Measurements from ENCODE around the gene CTNNA1. TPM values are rescaled to one million over a fixed set of nuclear protein-coding genes. Genes with fewer than 3 reads are reported as not detected.
"Not testable (repeated sequence)": the region's sequence is repeated elsewhere in the genome, so short reads cannot be mapped to it uniquely, and the experiment has no call there.

The CTNNA1 gene, protein sequence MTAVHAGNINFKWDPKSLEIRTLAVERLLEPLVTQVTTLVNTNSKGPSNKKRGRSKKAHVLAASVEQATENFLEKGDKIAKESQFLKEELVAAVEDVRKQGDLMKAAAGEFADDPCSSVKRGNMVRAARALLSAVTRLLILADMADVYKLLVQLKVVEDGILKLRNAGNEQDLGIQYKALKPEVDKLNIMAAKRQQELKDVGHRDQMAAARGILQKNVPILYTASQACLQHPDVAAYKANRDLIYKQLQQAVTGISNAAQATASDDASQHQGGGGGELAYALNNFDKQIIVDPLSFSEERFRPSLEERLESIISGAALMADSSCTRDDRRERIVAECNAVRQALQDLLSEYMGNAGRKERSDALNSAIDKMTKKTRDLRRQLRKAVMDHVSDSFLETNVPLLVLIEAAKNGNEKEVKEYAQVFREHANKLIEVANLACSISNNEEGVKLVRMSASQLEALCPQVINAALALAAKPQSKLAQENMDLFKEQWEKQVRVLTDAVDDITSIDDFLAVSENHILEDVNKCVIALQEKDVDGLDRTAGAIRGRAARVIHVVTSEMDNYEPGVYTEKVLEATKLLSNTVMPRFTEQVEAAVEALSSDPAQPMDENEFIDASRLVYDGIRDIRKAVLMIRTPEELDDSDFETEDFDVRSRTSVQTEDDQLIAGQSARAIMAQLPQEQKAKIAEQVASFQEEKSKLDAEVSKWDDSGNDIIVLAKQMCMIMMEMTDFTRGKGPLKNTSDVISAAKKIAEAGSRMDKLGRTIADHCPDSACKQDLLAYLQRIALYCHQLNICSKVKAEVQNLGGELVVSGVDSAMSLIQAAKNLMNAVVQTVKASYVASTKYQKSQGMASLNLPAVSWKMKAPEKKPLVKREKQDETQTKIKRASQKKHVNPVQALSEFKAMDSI
- polyA plus RNA-seq (2012; ENCODE audit: insufficient read depth, insufficient read length): 103 TPM

- no peak for DNase-seq (ENCODE audit: low read depth, low spot score)
Observed at GRCh38 chr5:138752951-138753793, at the start of gene CTNNA1. TSS of gene CTNNA1 (plus strand) at chr5:138753425. CDS start at chr5:138781925, 28,500 bp downstream.

DNA sequence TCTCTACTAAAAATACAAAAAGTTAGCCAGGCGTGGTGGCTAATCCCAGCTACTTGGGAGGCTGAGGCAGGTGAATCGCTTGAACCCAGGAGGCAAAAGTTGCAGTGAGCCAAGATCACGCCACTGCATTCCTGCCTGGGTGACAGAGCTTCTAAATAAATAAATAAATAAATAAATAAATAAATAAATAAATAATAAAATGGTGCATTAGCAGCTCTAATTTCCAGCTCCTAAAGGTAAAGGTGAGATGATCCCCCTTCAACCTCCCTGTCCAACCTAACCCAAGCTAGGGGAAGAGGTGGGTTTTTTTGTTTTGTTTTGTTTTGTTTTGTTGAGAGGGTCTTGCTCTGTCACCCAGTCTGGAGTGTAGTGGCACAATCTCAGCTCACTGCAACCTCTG is 49.4 kb upstream of the CTNNA1 start:
- DNase-seq (ENCODE audit: low read depth, low spot score); H3K4me3 ChIP-seq (ENCODE audit: low read length): not testable (repeated sequence)

More at GRCh38 chr5:138752951-138753793, at the start of gene CTNNA1:
- H3K4me3 ChIP-seq (ENCODE audit: low read length): peak within 1 kb of the TSS; percentile 67

DNA sequence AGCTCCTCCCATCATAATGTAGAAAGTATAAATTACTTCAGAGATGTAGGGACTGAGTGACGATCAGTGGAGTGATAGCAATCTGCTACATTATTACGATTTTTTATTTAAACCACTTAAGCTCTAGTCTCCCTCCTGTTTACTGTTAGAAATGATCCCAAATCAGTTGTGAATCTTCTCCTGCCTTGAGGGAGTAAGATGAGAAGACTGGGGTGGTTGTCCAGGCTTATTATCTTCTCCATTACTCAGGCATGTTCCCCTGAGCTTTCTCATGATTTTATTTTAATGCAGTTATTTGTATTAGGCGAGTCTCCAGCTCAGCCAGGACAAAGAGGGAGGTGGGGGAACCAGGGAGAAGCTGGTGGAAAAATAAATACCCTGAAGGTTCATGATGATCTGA is 48.2 kb upstream of the CTNNA1 start:
- no peak overlapping the region for H3K4me3 ChIP-seq (ENCODE audit: low read length)
- no peak for DNase-seq (ENCODE audit: low read depth, low spot score)

GRCh38 chr5:138705567-138705966 is 47.7 kb upstream of the CTNNA1 start:
- DNase-seq (ENCODE audit: low read depth, low spot score): no peak

DNA sequence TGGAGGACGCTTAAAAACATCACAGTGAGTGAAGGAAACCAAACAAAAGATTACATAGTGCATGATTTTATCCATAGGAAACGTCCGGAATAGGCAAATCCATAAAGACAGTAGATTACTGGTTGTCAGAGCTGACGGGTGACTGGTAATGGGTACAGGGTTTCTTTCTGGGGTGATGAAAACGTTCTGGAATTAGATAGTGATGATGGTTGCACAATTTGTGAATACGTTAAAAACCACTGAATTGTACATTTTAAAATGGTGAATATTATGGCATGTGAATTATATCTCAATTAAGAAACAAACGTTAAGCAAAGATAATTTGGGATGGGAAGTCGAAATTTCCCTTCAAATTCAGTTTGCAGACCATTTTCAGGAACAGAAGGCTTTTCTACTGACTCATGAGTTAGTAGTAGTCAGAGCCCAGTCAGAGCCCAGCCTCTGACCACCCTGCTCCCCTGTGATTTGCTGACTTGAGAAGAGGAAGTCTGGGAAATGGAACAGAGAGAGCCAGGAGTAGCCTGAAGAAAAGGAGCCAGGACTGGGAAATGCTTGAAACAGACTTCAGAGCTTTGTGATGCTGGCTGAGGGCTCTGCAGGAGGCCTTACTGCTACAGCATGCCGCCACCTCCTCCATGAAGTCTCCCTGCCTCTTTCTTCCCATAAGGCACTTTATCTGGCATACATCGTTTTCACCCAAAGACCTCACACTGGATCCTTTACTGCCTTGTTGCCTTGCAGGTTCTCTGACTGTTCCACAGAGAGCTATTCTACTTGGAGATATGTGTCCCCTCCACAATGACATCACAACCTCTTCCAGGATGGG is 46.4 kb upstream of the CTNNA1 start:
- H3K4me3 ChIP-seq (ENCODE audit: low read length): no peak overlapping the region
- DNase-seq (ENCODE audit: low read depth, low spot score): no peak

More at GRCh38 chr5:138705567-138705966, 47.7 kb upstream of the CTNNA1 start:
- no peak overlapping the region for H3K4me3 ChIP-seq (ENCODE audit: low read length)

DNA sequence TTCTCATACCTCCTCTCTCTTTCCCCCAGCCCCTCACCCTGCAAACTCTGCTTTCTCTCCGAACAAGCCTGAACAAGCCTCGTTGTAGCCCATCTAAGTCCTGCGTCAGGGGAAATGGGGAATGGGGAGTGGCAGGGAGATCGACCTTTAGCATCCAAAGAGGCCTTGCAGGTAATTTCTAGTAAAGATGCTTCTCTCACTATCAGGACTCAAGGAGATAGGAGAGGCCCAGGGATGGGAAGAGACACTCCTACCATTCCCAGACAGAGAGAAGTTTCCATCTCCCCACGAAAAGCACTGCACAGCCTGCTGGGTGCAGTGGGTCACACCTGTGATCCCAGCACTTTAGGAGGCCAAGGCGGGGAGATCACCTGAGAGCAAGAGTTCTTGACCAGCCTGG is 44.4 kb upstream of the CTNNA1 start:
- no peak overlapping the region for H3K4me3 ChIP-seq (ENCODE audit: low read length)
- no peak for DNase-seq (ENCODE audit: low read depth, low spot score)

DNA sequence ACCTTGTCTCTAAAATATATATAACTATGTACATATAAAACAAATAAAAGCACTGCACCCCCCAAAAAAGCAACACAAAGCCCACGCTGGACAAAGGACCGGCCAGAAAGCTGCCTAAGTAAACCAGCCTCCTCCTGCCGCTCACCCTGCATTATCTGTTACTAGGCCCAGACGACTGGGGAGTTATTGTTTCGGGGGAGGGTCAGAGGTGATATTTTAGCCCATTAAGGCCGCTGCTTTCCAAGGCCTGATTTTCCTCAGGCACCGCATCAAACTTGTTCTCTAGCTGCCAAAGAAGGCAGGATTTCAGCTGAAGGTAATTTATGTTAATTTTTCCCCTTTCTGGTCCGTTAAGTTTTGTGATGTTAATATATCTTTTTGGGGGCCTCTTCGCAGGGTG is 44.0 kb upstream of the CTNNA1 start:
- H3K4me3 ChIP-seq (ENCODE audit: low read length): no peak overlapping the region
- no peak for DNase-seq (ENCODE audit: low read depth, low spot score)

GRCh38 chr5:138711087-138711486 is 42.1 kb upstream of the CTNNA1 start:
- no peak for DNase-seq (ENCODE audit: low read depth, low spot score)
- no peak overlapping the region for H3K4me3 ChIP-seq (ENCODE audit: low read length)

GRCh38 chr5:138711811-138712210 is 41.4 kb upstream of the CTNNA1 start:
- DNase-seq (ENCODE audit: low read depth, low spot score): no peak
- no peak overlapping the region for H3K4me3 ChIP-seq (ENCODE audit: low read length)

DNA sequence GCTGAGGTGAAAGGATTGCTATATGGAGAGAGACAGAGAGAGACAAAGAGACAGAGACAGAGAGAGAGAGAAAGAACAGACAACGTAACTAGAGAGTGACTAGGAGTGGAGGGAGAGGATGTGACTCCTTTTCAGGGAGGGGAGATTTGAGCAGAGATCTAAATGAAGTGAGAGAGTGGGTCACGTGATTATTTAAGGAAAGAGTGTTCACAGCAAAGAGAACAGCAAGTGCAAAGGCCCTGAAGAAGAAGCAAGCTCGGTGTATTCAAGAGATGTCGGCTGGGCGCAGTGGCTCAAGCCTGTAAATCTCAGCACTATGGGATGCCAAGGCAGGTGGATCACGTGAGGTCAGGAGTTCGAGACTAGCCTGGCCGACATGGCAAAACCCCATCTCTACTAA is 40.9 kb upstream of the CTNNA1 start:
- DNase-seq (ENCODE audit: low read depth, low spot score): no peak
- H3K4me3 ChIP-seq (ENCODE audit: low read length): no peak overlapping the region

GRCh38 chr5:138712791-138713190 is 40.4 kb upstream of the CTNNA1 start:
- no peak for DNase-seq (ENCODE audit: low read depth, low spot score)
- H3K4me3 ChIP-seq (ENCODE audit: low read length): no peak overlapping the region

DNA sequence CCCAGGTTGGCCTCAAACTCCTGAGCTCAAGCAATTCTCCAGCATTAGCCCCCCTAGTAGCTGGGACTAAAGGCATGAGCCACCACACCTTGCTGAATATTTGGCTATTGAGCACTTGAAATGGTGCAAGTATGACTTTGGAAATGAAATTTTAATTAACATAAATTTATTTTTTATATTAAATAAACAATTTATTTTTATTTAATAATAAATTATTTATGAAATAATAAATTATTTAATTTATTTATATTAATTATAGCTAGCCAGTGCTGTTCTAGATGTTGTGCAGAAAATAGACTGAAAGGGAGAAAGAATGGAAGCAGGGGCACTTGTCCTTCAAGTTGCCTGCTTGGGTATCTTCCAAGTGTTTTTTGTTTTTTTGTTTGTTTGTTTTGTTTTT is 40.0 kb upstream of the CTNNA1 start:
- no peak for DNase-seq (ENCODE audit: low read depth, low spot score)
- H3K4me3 ChIP-seq (ENCODE audit: low read length): no peak overlapping the region

DNA sequence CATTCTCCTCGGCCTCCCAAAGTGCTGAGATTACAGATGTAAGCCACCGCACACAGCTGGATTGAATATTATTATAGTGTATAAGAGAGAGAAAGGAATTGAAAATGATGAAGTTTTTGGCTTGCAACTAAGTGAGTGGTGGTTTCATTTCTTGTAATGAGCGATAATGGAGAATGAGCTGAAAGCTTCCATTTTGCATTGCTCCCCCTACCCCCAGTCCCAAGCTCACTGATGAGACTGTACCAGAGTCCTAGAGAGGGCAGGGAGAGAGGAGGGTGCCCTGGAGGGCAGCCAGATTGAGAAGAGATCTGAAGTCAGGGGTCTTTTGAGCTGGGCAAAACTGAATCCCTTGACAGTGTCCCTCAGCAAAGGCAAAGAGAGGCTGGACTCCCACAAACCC is 38.5 kb upstream of the CTNNA1 start:
- DNase-seq (ENCODE audit: low read depth, low spot score): no peak
- H3K4me3 ChIP-seq (ENCODE audit: low read length): no peak overlapping the region

- not testable (repeated sequence) for H3K4me3 ChIP-seq (ENCODE audit: low read length); DNase-seq (ENCODE audit: low read depth, low spot score)
Observed at GRCh38 chr5:138715931-138716432, 37.2 kb upstream of the CTNNA1 start.

- no peak overlapping the region for H3K4me3 ChIP-seq (ENCODE audit: low read length)
- no peak for DNase-seq (ENCODE audit: low read depth, low spot score)
Observed at GRCh38 chr5:138716456-138716924, 36.7 kb upstream of the CTNNA1 start.

DNA sequence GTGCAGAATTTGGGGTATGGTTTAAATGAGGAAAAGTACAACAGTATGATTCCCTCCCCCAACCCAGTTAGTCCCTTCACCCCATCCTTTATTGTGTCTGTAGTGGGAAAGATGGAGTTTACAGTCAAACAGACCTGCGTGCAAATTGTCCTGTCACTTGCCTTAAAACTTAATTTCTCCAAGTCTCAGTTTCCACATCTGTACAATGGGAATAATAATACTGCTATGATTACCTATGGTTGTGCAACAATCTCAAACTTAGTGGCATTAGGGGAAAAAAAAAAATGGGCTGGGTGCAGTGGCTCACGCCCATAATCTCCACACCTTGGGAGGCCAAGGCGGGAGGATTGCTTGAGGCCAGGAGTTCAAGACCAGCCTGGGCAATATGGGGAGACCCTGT is 35.8 kb upstream of the CTNNA1 start:
- DNase-seq (ENCODE audit: low read depth, low spot score): no peak

DNA sequence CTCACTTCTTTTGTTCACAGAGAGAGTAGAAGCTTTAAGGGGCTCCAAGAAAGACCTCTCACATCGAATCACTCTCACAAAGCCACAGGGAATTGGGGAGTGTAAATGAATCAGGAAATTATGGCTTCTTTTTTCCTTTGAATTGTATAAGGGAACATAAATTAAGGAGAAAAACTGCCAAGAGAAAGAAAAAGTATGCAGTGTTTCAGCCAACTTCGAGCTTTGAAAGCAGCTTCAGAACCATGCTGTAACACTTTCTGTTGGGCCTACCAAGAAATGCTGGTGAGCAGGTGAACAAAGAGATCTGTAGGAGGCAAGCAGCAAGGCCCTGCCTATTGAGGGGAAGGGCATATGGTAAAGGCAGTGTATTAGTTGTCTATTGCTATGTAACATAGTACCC is 33.4 kb upstream of the CTNNA1 start:
- no peak overlapping the region for H3K4me3 ChIP-seq (ENCODE audit: low read length)
- DNase-seq (ENCODE audit: low read depth, low spot score): no peak

More for the DNA sequence above, 35.8 kb upstream of the CTNNA1 start:
- H3K4me3 ChIP-seq (ENCODE audit: low read length): no peak overlapping the region

- H3K4me3 ChIP-seq (ENCODE audit: low read length): no peak overlapping the region
- peak; percentile 39 for DNase-seq (ENCODE audit: low read depth, low spot score)
Observed at GRCh38 chr5:138720840-138721239, 32.4 kb upstream of the CTNNA1 start.
